Measurements from ENCODE around the gene DUSP11. TPM values are rescaled to one million over a fixed set of nuclear protein-coding genes. Genes with fewer than 3 reads are reported as not detected.
"Not testable (repeated sequence)": the region's sequence is repeated elsewhere in the genome, so short reads cannot be mapped to it uniquely, and the experiment has no call there.

DUSP11 gene
- total RNA-seq, 1 donor from 2014 or later, result 36.3 TPM

GRCh38 chr2:73811878-73812277 is 32.0 kb upstream of the DUSP11 start:
- Histone ChIP-seq H3K9me3 (no peaks in the 10 kb centered on the region), H3K36me3 (no peaks in the 10 kb centered on the region), H3K27ac (no peak overlapping the region), H3K27me3 (no peaks in the 10 kb centered on the region), H3K4me3 (no peak overlapping the region), H3K4me1 (no peaks in the 10 kb centered on the region)
- TF ChIP-seq POLR2AphosphoS5 (IDR thresholded peaks at IDR 0.05; ENCODE audit: insufficient read depth in 1 of 2, low read depth in 1 of 2) (no peak), POLR2A (IDR thresholded peaks at IDR 0.05) (no peak)
- TF ChIP-seq, protein P1, sequence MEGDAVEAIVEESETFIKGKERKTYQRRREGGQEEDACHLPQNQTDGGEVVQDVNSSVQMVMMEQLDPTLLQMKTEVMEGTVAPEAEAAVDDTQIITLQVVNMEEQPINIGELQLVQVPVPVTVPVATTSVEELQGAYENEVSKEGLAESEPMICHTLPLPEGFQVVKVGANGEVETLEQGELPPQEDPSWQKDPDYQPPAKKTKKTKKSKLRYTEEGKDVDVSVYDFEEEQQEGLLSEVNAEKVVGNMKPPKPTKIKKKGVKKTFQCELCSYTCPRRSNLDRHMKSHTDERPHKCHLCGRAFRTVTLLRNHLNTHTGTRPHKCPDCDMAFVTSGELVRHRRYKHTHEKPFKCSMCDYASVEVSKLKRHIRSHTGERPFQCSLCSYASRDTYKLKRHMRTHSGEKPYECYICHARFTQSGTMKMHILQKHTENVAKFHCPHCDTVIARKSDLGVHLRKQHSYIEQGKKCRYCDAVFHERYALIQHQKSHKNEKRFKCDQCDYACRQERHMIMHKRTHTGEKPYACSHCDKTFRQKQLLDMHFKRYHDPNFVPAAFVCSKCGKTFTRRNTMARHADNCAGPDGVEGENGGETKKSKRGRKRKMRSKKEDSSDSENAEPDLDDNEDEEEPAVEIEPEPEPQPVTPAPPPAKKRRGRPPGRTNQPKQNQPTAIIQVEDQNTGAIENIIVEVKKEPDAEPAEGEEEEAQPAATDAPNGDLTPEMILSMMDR (IDR thresholded peaks at IDR 0.05), result no peak
- intact Hi-C loops (cut with DNase I), result no loop called here
- DNase-seq (ENCODE audit: extremely low spot score in 2 of 2), result no peak

DNA sequence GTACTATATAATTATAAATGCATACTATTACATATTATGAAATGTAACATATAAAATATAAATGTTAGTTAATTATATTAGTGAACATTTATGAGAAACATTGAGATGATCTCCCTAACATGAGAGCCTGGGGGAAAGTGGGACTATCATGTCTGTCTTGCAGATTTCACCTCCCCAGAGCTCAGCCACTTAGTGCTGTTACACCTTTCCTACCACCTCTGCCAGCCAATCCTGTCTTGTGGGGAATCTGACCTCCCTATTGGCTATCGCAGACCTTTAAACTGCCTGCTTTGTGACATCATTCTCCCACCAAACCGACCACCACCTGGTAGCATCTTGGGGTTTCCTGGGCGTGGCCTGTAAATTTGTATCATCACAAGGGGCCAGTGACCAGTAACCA is 4.0 kb upstream of the DUSP11 start, which contains the start of gene C2orf78:
Gene C2orf78, plus strand, starts transcription at position 301 of the 400 bp plus-strand sequence. CDS start 127 bp downstream, outside the sequence.
- H3K27me3 ChIP-seq; DNase-seq (ENCODE audit: extremely low spot score in 2 of 2); H3K4me3 ChIP-seq; H3K36me3 ChIP-seq; intact Hi-C loops (cut with DNase I); H3K27ac ChIP-seq; H3K4me1 ChIP-seq; H3K9me3 ChIP-seq: not testable (repeated sequence)

DNA sequence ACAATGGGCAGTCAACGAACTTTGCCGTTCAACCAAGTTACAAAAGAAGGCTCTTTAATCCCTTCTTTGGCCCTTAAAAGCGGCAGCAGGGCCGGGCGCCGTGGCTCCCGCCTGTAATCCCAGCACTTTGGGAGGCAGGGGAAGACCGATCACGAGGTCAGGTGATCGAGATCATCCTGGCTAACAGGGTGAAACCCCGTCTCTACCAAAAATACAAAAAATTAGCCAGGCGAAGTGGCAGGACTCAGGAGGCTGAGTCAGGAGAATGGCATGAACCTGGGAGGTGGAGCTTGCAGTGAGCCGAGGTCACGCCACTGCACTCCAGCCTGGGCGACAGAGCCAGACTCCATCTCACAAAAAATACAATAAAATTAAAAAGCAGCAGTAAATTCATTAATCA is 3.5 kb upstream of the DUSP11 start:
- DNase-seq (ENCODE audit: extremely low spot score in 2 of 2); H3K9me3 ChIP-seq; intact Hi-C loops (cut with DNase I); H3K36me3 ChIP-seq; H3K4me1 ChIP-seq; H3K27me3 ChIP-seq; H3K27ac ChIP-seq; H3K4me3 ChIP-seq: not testable (repeated sequence)

- no peak for DNase-seq (ENCODE audit: extremely low spot score in 2 of 2)
- peak overlapping the region; percentile 95 for H3K27ac ChIP-seq
- peak overlapping the region; percentile 77 to 90 for H3K4me3 ChIP-seq
- peaks cover 27% of the 10 kb centered on the region for H3K4me1 ChIP-seq
- no peaks in the 10 kb centered on the region for H3K9me3 ChIP-seq
- peaks cover 0 to 5% of the 10 kb centered on the region in 2 donors for H3K36me3 ChIP-seq
- no peaks in the 10 kb centered on the region for H3K27me3 ChIP-seq
- TF ChIP-seq POLR2AphosphoS5 (IDR thresholded peaks at IDR 0.05; ENCODE audit: insufficient read depth in 1 of 2, low read depth in 1 of 2) (no peak), POLR2A (IDR thresholded peaks at IDR 0.05) (no peak)
- TF ChIP-seq, protein P1 (IDR thresholded peaks at IDR 0.05), result no peak
- intact Hi-C loops (cut with DNase I), result no loop called here
These were observed 307 bp upstream of the DUSP11 start for GRCh38 chr2:73780237-73780582.

- intact Hi-C loops (cut with DNase I); H3K27me3 ChIP-seq; DNase-seq (ENCODE audit: extremely low spot score in 2 of 2); H3K9me3 ChIP-seq: not testable (repeated sequence)
- Histone ChIP-seq H3K4me1 (peaks cover 27% of the 10 kb centered on the region), H3K4me3 (peak overlapping the region; percentile 77 to 90), H3K27ac (peak overlapping the region; percentile 95), H3K36me3 (peaks cover 0 to 17% of the 10 kb centered on the region in 2 donors)
These were observed 936 bp downstream of the DUSP11 start for GRCh38 chr2:73778867-73779466.

DNA sequence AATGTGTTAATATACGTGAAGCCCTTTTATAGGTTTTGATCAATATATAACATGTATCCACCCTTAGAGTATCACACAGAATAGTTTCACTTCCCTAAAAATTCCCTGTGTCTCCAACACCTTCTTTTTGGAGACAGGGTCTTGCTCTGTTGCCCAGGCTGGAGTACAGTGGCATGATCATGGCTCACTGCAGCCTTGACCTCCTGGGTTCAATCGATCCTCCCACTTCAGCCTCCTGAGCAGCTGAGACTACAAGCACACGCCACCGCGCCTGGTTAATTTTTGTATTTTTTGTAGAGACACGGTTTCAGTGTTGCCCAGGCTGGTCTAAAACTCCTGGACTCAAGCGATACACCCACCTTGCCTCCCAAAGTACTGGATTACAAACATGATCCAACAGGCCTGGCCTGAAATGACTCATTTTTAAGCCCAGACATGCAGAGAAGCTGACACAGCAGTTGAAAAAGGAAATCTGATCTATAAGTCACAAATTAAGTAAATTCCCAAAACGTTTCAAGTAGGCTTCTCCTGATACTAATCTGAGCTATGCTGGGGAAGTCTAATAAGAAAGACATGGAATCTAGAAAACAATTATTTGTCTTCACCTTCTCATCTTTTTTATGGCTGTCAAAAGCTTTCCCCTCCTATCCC is 2.9 kb downstream of the DUSP11 start:
- TF ChIP-seq, protein P1 (IDR thresholded peaks at IDR 0.05), result no peak
- TF ChIP-seq POLR2A (IDR thresholded peaks at IDR 0.05) (no peak), POLR2AphosphoS5 (IDR thresholded peaks at IDR 0.05; ENCODE audit: insufficient read depth in 1 of 2, low read depth in 1 of 2) (no peak)
- H3K27ac ChIP-seq, result no peak overlapping the region
- no peak overlapping the region for H3K4me3 ChIP-seq
- no peaks in the 10 kb centered on the region for H3K9me3 ChIP-seq
- DNase-seq (ENCODE audit: extremely low spot score in 2 of 2), result no peak
- no peaks in the 10 kb centered on the region for H3K27me3 ChIP-seq
- H3K4me1 ChIP-seq, result peaks cover 27% of the 10 kb centered on the region
- peaks cover 0 to 36% of the 10 kb centered on the region in 2 donors for H3K36me3 ChIP-seq
- intact Hi-C loops (cut with DNase I), result no loop called here
